Gastrocnemius medialis (tissue), 4 donors: ENCODE measurements around the gene RBM10. TPM values are rescaled to one million over a fixed set of nuclear protein-coding genes. Genes with fewer than 3 reads are reported as not detected.

Experiments used
- ATAC-seq, 2 donors: fragments of 150-250 bp; one replicate each; pipeline ENCODE4 v1.9.1; 2016
- DNase-seq, 2 donors: peaks; one replicate each; pipeline ENCODE4 v3.0.0-alpha.2; 2019
- H3K27ac ChIP-seq, 4 donors: fragments of 200-600 bp; sonication (generic); 1 replicate in 1 of 4; 2 replicates in 3 of 4; pipeline ENCODE4 v1.5.1; 2016 to 2018; ENCODE audit warnings: mild to moderate bottlenecking in 2 of 4, moderate library complexity in 1 of 4
- H3K27me3 ChIP-seq, 3 donors: fragments of 200-600 bp; sonication (generic) in 2 of 3; 1 replicate in 1 of 3; 2 replicates in 2 of 3; pipeline versions ENCODE4 v1.5.1 to v1.6.0; 2016 to 2019; ENCODE audit warnings: mild to moderate bottlenecking in 1 of 3, moderate library complexity in 1 of 3
- H3K36me3 ChIP-seq, 2 donors: fragments of 200-600 bp; sonication (generic) in 1 of 2; one replicate each; pipeline ENCODE4 v1.5.1; 2017 to 2018
- H3K4me1 ChIP-seq, 2 donors: fragments of 200-600 bp; sonication (generic) in 1 of 2; one replicate each; pipeline ENCODE4 v1.5.1; 2016 to 2017; ENCODE audit warnings: mild to moderate bottlenecking in 2 of 2
- H3K4me3 ChIP-seq, 4 donors: fragments of 200-600 bp; sonication (generic) in 3 of 4; 1 replicate in 1 of 4; 2 replicates in 3 of 4; pipeline ENCODE4 v1.5.1; 2016 to 2019; ENCODE audit warnings: mild to moderate bottlenecking in 2 of 4
- H3K9me3 ChIP-seq, 3 donors: fragments of 200-600 bp; sonication (generic) in 2 of 3; 1 replicate in 1 of 3; 2 replicates in 2 of 3; pipeline ENCODE4 v1.5.1; 2016 to 2019
- POLR2A ChIP-seq, 2 donors: fragments of 450-650 bp; IDR thresholded peaks; one replicate each; pipeline ENCODE4 v1.6.1; 2017; ENCODE audit warnings: antibody characterized with exemption in 2 of 2, mild to moderate bottlenecking in 2 of 2, moderate library complexity in 2 of 2
- in situ Hi-C, 4 donors: fragments of 200-750 bp; cut with MboI; loops; one replicate each; pipeline versions ENCODE4 v1.15.0 to v1.8.0; 2017; ENCODE audit warnings: low sequenced_read_pairs in 4 of 4
- intact Hi-C: fragments of 100-400 bp; cut with DNase I; formaldehyde crosslinking; loops from one replicate; pipeline ENCODE4 v1.15.1; 2023; ENCODE audit warnings: low total_unique reads
- total RNA-seq, 4 donors: library from RNA; depleted of rRNA; stranded (reverse); fragments of >200 nt; gene quantifications; one replicate each; pipeline versions ENCODE4 v1.1.0 to v1.2.3, GENCODE V29; 2016
- TF ChIP-seq, protein P1 (sequence below), 5 experiments: fragments of 450-650 bp in 3 of 5; fragments of 200-600 bp in 2 of 5; sonication (generic) in 2 of 5; IDR thresholded peaks in 4 of 5; conservative IDR thresholded peaks in 1 of 5; 1 replicate in 4 of 5; 2 replicates in 1 of 5; pipeline ENCODE4 v1.5.1; 2016 to 2019; ENCODE audit warnings: antibody characterized with exemption in 5 of 5, mild to moderate bottlenecking in 3 of 5, moderate library complexity in 3 of 5

RBM10 gene
- total RNA-seq, 4 donors from 2014 or later: 18.7 to 49.3 (median 23.5) TPM

DNA sequence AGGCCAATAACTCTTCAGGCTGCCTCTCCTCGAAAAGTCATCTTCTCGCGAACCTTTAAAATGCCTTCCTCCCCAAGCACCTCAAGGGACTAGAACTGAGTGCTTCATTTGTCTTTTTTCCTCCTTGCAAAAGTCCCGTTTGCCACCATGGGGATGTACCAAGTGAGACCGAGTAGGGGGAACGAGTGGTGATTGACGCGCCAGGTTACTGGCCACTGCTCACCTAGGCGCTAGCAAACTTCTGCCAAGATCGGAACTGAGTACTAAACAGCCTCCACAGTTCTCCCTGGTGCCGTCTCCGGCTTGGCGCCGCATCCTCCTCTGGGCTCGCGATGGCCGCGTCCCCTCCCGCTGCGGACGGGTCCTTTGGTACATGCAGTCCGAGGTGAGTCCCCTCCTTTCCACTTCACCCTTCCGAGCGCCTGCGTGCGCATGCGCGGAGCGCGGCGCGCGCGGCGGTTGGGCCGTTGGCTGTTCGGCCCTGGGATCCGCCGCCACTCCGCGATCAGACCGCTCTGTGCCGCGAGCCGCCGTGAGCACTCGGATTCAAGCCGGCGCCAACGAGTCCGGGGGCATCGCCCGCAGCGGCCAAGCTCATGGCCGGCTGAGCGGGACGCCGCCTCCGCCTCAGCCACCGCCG lies 73.4 kb downstream of the RBM10 start, which contains the start of gene CDK16:
Gene CDK16, plus strand, starts transcription at position 402 of the 640 bp plus-strand sequence. CDS start 4,877 bp downstream, outside the sequence.
- Histone ChIP-seq H3K27me3 (no peaks in the 10 kb centered on the region), H3K4me1 (peaks cover 13 to 20% of the 10 kb centered on the region in 2 donors), H3K36me3 (peaks cover 0 to 34% of the 10 kb centered on the region in 2 donors), H3K27ac (peak within 1 kb of the TSS; percentile 92 to 99 (median 96)), H3K9me3 (no peaks in the 10 kb centered on the region), H3K4me3 (peak within 1 kb of the TSS; percentile 67 to 75 (median 72))
- intact Hi-C loops: loop anchor here (1.0 to 5.0 kb wide), 5 partner anchors 15 to 1949 kb away; partner anchors contain the start of genes UBA1 and USP11
- peak; percentile 94 to 95 for TF ChIP-seq POLR2A (IDR thresholded peaks at IDR 0.05)
- TF ChIP-seq, protein P1, sequence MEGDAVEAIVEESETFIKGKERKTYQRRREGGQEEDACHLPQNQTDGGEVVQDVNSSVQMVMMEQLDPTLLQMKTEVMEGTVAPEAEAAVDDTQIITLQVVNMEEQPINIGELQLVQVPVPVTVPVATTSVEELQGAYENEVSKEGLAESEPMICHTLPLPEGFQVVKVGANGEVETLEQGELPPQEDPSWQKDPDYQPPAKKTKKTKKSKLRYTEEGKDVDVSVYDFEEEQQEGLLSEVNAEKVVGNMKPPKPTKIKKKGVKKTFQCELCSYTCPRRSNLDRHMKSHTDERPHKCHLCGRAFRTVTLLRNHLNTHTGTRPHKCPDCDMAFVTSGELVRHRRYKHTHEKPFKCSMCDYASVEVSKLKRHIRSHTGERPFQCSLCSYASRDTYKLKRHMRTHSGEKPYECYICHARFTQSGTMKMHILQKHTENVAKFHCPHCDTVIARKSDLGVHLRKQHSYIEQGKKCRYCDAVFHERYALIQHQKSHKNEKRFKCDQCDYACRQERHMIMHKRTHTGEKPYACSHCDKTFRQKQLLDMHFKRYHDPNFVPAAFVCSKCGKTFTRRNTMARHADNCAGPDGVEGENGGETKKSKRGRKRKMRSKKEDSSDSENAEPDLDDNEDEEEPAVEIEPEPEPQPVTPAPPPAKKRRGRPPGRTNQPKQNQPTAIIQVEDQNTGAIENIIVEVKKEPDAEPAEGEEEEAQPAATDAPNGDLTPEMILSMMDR (IDR thresholded peaks at IDR 0.05 in 4 of 5, conservative IDR thresholded peaks at IDR 0.05 in 1 of 5): no peak
- ATAC-seq: peak; percentile 72
- DNase-seq: peak; percentile 37 to 73
- in situ Hi-C loops: loop anchor here in 2 of 4 donors (25.0 kb wide), 2 partner anchors 294 to 319 kb away; no protein-coding TSS in a partner anchor

DNA sequence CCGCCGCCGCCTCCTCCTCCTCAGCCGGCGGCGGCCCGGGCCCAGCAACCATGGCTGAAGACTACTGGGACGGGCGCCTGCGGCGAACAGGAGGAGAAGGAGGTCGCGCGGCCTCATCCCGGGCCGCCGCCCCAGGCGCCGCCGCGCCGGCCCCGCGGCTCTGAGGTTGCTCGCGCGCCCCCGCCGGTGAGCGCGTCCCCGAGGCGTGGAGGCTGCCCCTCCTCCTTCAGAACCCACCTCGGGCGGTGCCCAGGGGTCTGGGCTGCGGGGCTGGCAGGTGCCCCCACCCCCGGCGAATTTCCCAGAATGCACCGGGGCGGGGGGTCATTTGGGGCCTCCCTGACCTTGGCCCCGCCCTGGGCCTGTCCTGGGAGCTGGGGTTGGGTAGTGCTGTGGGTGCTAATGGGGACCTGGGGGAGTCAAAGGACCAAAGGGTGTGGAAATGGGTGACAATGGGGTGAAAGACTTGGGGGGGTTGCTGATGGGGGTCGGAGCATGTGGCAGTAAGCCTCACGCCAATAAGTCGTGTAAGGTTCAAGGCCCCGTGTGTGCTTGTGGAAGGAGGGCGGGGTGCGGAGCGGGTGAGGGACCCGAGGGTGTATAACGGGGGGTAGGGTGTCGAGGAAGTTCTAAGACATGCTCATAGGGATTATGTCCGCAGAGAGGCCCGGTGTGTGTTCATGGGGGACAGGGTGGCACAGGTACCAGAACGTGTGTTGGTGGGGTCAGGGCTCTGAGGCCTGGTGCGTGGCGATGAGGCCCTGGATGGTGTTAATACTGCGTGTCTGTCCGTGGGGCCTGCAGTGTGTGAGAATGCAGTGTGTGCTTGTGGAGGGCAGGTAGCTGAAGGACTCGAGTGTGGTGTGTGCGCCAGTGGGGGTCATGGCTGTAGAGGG lies 74.1 kb downstream of the RBM10 start:
- no peaks in the 10 kb centered on the region for H3K27me3 ChIP-seq
- ATAC-seq (peak in 1 of 2 donors; percentile 27), DNase-seq (peak in 1 of 2 donors; percentile 59)
- H3K27ac ChIP-seq: peak overlapping the region; percentile 92 to 99 (median 96)
- H3K9me3 ChIP-seq: no peaks in the 10 kb centered on the region
- H3K4me1 ChIP-seq: peaks cover 13 to 20% of the 10 kb centered on the region in 2 donors
- peaks cover 0 to 34% of the 10 kb centered on the region in 2 donors for H3K36me3 ChIP-seq
- peak overlapping the region; percentile 67 to 75 (median 72) for H3K4me3 ChIP-seq
- intact Hi-C loops (loop anchor here (1.0 to 5.0 kb wide), 5 partner anchors 14 to 1948 kb away; partner anchors contain the start of genes UBA1 and USP11), in situ Hi-C loops (loop anchor here in 2 of 4 donors (25.0 kb wide), 2 partner anchors 293 to 318 kb away; no protein-coding TSS in a partner anchor)
- TF ChIP-seq, protein P1 (IDR thresholded peaks at IDR 0.05 in 4 of 5, conservative IDR thresholded peaks at IDR 0.05 in 1 of 5): no peak
- peak in 1 of 2 donors; percentile 30 for TF ChIP-seq POLR2A (IDR thresholded peaks at IDR 0.05)

DNA sequence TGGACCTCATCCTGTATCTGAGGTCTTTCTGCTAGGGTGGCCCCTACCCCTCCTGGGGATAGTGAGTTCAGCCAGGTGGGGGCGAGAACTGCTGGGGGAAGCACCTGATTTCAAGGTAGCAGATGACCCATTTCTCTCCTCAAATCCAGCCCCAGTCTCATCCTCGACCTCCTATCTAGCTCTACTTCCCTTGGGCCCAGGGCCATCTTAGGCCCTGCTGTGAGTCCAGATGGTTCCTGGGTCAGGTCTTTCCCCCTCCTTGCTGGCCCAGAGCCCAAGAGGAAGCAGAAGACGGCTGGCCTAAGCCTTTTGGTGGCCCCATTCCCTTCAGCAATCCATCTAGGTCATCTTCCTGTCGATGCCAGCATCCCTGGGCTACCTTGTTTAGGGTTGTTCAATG lies 76.7 kb downstream of the RBM10 start:
- in situ Hi-C loops: loop anchor here in 2 of 4 donors (25.0 kb wide), 2 partner anchors 291 to 316 kb away; no protein-coding TSS in a partner anchor
- H3K4me3 ChIP-seq: no peak overlapping the region
- peaks cover 9 to 20% of the 10 kb centered on the region in 2 donors for H3K4me1 ChIP-seq
- no peaks in the 10 kb centered on the region for H3K27me3 ChIP-seq
- intact Hi-C loops: no loop called here
- H3K36me3 ChIP-seq: peaks cover 0 to 34% of the 10 kb centered on the region in 2 donors
- DNase-seq (no peak), ATAC-seq (no peak)
- no peak for TF ChIP-seq POLR2A (IDR thresholded peaks at IDR 0.05)
- TF ChIP-seq, protein P1 (IDR thresholded peaks at IDR 0.05 in 4 of 5, conservative IDR thresholded peaks at IDR 0.05 in 1 of 5): no peak
- no peak overlapping the region for H3K27ac ChIP-seq
- no peaks in the 10 kb centered on the region for H3K9me3 ChIP-seq

DNA sequence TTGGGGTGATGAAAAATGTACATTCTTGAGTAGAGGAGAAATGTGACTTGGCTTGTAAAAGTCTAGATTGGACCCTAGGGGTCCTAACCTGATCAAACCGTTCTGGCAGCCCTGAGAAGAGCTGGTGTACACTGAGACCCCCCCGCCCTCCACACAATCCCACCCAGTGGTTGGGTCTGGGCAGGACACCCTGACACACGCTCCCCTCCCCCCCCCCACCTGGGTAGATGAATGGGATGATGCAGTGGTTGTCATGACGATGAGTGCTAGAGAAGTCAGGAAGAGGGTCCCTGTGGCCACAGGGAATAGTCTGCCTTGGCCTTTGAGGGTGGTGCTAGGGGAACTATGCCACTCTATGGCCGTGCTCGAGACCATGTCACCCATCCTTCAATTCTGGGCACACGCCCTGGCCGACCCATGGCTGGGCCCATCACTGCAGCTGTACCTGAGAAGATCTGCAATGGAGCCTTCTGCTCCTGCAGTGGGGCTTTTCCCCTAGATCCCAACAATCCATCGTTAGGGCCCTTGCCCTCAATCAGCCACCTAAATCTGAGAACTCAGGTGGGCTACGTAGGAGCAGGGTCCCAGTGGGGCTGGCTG lies 77.8 kb downstream of the RBM10 start:
- peaks cover 4 to 14% of the 10 kb centered on the region in 2 donors for H3K4me1 ChIP-seq
- TF ChIP-seq, protein P1 (IDR thresholded peaks at IDR 0.05 in 4 of 5, conservative IDR thresholded peaks at IDR 0.05 in 1 of 5): no peak
- no peak for TF ChIP-seq POLR2A (IDR thresholded peaks at IDR 0.05)
- intact Hi-C loops: no loop called here
- no peak overlapping the region for H3K27ac ChIP-seq
- H3K9me3 ChIP-seq: no peaks in the 10 kb centered on the region
- DNase-seq: no peak
- H3K27me3 ChIP-seq: no peaks in the 10 kb centered on the region
- in situ Hi-C loops: loop anchor here in 2 of 4 donors (25.0 kb wide), 2 partner anchors 289 to 314 kb away; no protein-coding TSS in a partner anchor
- peaks cover 0 to 44% of the 10 kb centered on the region in 2 donors for H3K36me3 ChIP-seq
- no peak overlapping the region for H3K4me3 ChIP-seq
- ATAC-seq: no peak
